Dedifferentiated amniotic fluid mesenchymal stem cell (primary cell): ENCODE results near the gene GJA9.
"Not testable (repeated sequence)": the region's sequence is repeated elsewhere in the genome, so short reads cannot be mapped to it uniquely, and the experiment has no call there.

ENCODE experiments used
- DNase-seq: peaks from one replicate; pipeline ENCODE4 v3.0.0-alpha.2; 2016; ENCODE audit errors: extremely low spot score

The GJA9 gene

DNA sequence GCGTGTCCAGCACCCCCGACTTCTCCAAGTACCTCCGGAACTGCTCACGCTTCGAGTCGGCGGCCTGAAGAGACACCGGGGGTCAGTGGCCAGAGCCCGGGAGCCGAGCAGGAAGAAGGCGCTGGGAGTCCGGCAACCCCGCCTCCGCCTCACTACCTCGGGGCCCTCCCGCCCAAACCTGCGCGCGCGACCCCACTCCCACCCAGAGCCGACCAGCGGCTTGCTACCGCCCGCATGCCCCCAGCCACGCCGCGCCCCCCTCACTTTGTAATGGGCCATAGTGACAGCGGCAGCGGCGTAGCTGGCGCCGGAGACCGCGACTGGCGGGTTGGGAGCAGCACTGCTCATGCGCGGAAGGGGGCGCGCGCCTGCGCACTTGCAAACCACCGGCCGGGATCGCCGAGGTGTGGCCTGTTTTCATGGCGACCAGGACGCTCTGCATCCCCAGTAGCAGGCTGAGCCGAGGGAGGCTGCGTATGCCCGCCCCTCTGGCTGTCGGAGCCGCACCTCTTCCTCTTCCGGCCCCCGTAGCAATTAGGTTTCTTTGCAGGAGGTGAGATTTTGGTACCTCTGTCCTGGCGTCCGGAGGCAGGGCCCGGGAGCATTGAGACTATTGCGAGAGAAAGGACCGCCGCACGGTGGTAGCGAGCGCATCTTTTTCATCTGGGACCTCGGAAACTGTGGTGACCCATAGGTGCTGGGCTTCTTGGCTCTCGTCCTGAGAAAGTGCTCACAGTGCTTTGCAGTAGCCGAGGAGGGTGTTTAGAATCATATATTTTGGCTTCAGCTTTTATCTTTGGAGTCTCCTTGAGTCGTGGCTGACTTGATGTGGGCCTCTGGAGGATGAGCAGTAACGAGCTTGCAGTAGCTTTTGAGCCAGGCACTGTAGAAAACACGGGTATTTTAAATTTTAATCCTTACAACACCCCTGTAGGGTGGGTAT, 8.1 kb downstream of the GJA9 start, which contains the start of gene MYCBP:
TSS of gene MYCBP (minus strand) at position 322 of the 943 bp plus-strand sequence. CDS start at position 279, 43 bp downstream.
- peak; percentile 76 for DNase-seq

DNA sequence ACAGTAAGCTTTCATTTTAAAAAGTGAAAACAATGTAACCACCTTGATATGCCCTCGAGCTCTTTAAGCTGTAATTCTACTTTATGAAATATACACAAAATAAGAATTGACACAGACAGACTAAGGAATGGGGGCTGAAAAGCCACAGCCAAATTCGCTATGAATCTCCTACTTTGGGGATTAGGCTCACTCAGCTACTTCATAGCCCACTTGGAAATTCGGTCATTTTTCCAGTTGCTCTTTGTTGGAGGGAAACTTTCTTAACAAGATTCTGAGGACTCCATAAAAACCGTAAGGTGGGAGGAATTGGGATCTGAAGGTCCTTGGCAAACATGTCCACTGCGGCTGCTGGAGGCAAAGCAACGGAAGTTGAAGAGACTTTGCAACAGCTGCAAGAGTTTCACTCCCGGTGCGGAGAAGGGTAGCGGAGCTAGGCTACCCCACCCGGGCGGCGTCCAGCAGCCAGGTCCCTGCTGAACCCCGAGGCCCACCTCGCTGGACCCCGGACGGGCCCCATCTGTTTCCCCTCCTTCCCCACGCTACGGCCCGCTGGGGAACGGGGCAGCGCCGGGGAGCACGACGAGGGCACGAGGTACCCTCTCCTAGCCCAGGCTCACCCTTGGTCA, 8.9 kb downstream of the GJA9 start:
- no peak for DNase-seq

DNA sequence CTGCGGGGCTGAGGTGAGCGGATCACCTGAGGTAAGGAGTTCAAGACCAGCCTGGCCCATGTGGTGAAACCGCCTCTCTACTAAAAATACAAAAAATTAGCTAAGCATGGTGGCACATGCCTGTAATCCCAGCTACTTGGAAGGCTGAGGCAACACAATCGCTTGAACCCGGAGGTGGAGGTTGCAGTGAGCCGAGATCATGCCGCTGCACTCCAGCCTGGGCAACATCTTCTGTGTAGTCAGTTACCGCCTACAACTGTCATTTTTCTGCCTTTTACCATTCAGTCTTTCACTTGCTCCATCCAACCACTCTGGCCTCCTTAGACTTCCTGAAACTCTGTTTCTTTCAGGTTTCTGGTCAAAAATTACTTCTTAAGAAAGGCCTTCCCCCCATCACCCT, 10.4 kb downstream of the GJA9 start:
- DNase-seq = no peak

DNA sequence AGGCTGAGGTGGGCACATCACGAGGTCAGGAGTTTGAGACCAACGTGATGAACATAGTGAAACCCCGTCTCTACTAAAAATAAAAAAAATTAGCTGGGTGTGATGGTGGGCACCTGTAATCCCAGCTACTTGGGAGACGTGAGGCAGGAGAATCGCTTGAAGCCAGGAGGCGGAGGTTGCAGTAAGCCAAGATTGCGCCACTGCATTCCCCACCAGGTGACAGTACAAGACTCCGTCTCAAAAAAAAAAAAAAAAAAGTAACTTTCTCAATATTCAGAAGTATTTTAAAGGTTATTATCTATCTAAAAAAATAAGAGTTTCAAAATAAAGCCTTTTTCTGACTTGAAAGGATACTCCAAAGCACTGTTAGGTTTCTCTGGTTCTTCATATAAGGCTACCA, 14.2 kb downstream of the GJA9 start:
- no peak for DNase-seq

DNA sequence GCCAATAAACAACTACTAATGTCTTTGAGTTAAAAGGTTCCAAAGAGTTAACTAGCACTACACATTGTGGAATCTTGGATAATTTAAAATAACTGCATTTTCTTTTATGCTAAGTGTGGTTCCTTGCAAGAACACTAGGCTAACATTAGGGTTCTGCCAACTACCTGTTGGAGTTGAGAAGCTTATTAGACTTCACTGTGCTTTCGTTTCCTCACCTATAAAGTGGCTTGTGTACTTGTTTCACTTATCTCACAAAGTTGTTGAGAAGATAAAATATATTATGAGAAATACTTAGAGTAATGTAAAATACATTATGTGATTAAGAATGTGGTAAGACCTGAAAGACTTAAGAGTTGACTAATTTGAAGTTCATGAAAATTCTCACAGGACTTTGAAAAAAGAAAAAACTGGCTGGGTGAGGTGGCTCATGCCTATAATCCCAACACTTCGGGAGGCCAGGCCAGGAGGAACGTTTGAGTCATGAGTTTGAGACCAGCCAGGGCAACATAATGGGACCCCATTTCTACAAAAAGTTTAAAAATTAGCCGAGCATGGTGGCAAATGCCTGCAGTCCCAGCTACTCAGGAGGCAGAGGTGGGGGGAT, 16.2 kb downstream of the GJA9 start:
- no peak for DNase-seq

DNA sequence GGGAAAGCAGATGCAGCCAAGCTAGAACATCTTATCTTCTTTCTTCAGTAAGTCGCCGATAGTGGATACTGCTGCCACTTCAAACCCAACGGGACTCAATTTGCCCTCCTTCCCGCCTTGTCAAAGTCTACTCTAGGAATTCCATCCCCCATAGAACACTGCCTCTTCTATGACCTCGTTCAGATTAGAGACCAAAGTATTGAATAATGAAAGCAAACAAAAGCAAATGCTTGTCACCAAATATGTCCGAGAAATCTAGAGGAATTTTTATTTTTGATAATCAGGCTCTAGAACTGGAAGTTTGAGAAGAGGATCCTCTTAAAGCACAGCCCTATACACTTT, 21.0 kb downstream of the GJA9 start:
- no peak for DNase-seq

DNA sequence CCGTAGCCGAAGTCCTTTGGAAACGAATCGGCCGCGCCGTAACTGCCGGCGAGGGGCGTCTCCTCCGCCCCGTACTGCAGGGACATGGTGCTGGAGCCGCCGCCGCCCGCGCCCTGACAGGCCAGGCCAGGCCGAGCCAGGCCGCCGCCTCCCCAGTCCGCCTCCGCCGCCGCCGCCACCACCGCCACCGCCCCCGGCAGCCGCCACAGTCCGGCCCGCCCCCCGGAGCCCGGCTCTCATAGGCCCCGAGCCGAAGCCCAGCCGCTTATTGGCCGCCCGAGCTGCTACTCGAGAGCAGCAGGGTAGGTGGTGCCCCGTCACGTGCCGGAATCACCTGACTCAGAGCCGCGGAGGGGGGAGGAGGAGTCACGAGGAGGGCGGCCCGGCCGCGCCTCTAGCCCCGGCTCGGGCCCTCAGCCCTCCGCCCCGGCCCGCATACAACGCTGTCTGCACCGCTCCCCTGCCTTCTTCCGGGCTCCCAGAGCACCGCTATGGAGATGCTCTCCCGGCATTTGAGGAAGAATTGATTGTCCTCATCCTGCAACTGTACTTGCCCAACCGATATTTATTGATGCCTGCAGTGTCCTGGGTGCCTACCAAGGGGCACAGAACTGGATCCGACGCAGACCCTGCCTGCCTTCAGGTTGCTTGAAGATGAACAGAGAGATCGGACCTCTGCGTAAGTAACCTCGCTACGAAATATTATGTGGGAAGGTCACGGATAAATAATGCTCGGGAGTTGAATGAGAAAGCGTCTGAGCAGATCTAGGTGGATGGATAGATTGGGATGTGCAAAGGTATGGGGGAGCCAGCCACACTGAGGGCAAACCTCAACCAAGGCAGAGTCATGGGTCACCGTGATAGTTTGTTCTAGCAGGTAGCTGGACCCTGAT, 21.6 kb downstream of the GJA9 start, which contains the start of gene RRAGC:
TSS of gene RRAGC (minus strand) at position 212 of the 893 bp plus-strand sequence. CDS start at position 86, 126 bp downstream.
- DNase-seq = peak; percentile 98

DNA sequence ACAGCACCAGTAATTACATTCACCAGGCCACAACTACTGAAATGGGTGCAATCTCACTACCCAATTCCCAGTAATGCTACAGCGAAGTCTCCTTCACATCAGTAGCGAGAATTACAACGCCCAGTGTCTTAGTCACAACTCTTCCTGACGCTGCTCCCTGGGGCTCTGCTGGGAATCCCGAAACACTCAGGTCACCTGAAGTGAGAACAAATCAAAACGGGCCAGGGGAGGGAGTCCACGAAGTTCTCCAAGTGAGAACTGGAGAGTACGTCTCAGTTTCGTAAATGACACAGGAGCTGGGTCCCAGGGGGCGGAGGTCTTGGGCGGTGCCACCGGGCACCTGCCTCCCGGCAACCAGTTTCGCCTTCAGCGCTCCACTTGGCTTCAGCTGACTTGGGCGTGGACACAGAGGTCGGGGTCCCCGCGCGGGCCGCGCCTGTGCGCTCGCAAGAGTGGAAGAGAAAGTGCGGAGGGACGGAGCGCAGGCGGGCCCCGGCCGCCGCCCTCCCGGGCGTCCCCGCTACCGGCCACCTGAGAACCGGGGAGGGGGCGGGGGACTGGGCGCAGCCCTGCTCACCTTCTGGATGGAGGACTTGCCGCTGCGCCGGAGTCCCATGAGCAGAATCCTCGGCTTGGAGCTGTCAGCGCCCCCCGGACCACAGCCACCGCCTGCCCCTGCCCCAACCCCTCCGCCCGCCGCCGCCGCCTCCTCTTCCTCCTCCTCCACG, 22.4 kb downstream of the GJA9 start:
- DNase-seq = peak; percentile 45

DNA sequence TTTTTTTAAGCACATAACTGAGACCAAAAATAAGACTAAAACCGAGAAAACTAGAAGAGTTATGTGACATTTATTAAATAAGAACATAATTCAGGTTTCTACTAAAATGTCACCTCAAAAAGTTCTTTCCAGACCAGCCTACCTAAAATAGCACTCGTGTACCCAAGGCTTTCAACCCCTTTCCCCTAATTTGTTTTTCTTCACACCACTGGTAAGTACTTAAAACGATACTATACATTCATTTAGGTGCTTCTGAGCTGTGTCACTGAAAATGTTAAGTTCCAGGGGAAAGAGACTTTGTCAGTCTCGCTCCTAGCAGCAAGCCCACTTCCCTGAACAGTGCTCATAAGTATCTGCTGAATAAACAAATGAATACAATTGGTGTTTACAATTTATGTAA, 28.6 kb downstream of the GJA9 start:
- DNase-seq = no peak

DNA sequence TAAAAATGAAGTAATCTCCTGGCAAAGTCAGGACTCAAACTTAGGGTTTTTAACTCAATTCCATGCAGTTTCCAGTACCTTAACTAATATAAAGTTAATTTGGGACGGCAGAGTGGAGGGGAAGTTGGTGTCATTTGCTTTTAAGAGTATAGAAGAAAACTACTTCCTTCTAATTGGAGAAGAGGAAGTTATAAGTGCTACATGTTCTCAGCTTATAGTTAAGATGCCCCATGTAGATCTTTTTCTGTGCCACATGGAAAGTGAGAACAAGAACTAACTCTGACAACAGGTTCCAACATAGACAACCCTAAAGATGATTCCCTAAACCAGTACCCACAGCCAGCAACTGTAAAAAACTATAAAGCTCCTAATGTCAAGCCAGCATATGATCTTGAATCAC, 33.3 kb downstream of the GJA9 start:
- DNase-seq = no peak

DNA sequence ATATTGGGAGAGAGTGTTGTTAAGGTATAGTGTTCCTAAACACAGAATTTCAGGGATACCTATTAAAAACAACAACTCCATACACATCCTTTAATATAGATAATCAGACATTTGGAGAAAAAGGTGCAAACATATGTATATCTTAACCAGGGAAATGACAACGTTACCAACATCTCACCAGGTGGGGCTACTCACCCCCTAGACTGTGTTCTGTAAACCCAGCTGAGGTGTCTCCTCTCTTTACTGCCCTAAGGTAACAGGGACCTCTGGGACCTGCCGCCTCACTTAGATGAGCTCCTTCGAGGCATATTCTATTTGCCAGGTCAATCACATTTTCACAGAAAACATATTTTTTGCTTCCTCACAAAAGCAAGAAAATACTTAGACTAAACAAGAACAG, 35.2 kb downstream of the GJA9 start:
- no peak for DNase-seq

DNA sequence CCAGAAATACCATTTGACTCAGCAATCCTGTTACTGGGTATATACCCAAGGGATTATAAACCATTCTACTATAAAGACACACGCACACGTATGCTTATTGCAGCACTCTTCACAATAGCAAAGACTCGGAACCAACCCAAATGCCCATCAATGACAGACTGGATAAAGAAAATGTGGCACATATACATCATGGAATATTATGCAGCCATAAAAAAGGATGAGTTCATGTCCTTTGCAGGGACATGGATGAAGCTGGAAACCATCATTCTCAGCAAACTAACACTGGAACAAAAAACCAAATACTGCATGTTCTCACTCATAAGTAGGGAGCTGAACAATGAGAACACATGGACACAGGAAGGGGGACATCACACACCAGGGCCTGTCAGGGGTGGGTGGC, 36.3 kb downstream of the GJA9 start:
- DNase-seq = not testable (repeated sequence)

DNA sequence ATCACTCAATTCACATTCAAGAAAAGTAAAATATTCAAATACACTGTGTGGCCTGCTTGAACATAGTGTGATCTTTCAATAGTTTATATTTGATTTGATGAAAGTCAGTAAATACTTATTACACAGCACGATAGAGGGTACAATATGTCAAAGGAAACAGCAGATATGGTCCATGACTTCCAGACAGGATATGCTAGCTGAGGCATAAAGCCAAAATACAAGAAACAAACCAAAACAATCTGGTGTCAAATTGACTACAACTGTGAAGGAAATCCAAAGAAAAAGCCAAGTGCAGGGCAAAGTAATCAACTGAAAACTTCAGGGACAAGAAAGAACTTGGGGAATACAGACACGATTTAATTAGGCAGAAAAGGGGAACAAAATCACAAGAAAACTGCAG, 41.1 kb downstream of the GJA9 start:
- DNase-seq = no peak

DNA sequence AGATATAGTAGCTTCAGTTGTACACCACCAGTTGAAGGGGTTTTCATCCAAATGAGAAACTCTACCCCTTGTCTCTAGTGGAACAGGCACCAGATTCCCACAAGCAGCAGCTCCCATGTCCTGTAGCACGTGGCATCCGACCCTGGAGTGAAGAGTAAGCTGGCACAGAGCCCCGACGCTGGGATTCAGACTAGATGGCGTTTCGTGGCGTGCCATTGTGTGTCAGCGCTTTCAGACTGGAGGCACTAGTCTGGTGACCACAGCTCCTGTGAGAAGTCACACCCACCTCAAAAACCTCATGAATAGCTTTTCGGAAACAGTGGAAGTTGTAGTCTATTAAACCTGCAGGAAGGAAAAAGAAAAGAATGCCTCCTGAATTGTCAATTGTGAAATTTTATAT, 42.0 kb downstream of the GJA9 start:
- no peak for DNase-seq

DNA sequence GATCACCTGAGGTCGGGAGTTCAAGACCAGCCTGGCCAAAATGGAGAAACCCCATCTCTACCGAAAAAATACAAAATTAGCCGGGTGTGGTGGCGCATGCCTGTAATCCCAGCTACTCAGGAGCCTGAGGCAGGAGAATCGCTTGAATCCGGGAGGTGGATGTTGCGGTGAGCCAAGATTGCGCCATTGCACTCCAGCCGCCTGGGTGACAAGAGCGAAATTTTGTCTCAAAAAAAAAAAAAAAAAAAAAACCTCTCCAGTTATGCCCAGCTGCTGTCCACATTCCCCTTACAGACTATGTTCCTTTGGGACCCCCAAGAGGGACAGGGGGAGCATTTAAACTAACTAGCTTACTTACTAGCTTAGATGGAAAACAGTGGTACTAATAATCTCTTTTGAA, 45.1 kb downstream of the GJA9 start:
- DNase-seq = not testable (repeated sequence)

DNA sequence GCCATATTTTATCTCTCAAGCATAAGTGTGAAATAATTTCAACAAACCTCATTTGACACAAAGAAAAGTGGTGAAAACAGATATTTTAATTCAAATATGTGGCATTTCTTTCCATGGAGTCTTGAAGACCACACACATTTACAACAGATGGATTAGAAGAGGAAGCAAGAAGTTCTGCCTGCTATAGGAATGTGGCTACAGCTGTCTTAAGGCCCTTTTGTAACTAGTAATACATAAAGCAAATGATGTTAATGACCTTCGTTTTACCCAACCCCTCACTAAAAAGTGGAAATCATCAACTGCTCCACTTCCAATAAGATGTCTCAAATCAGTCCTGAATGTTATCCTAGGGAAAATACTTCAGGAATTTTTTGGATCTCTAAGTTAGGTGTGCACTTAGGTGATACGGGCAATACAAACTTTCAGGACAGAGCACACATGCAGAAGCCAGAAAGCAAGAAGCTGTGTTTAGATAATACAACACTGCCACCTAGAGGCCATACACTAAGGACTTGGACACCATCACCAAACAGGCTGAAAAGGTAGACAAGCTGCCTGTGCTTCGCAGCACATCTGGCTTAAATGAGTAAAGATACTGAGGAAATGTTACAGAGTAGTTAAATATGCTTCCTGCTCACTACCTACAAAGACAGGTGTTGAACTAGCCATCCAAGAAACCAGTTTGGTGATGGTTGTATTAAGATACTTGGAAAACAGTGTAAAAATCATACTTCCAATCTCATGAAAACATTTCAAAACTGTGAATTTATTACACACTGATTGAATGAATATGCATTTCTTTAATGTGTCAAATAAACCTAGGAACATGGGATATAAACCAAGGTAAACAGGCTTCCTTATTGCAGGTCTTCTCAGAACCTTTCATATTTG, 46.2 kb downstream of the GJA9 start:
- DNase-seq = peak; percentile 84

DNA sequence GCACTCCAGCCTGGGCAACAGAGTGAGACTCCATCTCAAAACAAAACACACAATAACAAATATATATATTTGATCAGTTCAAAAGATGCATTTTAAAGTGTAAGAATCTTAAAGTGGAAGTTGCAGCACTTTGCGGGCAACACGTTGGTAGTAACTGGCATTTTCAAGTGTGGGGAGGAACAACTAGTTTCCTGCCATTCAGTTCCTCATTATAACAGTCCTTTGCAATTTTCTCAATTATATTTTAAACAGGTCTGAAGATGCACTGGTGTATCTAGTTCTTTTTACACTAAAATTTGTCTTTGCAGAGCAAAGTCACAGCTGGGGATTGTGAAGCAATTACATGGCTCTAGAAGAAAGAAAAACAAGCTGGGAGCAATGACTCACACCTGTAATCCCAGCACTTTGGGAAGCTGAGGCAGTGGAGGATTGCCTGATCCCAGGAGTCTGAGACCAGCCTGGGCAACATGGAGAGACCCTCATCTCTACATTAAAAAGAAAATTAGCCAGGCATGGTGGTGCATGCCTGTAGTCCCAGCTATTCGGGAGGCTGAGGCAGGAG, 47.1 kb downstream of the GJA9 start:
- no peak for DNase-seq

DNA sequence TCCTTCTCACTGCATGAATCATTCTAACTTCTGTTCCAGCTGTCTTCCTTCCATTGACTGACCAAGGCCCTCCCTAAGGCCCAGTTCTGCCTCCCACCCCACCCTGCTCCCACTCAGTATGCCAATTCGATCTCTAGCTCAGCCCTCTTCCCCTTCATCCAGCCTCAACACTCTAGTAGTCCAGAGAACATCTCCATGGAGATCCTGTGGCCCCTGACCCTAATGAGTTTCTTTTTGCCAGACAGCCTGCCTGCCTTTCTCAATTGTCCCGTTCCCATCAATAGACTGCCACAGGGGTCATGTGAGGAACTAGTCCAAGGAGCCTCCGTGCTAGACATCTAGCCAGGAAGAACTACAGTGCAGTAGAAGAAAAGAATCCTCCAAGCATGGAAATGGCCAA, 48.2 kb downstream of the GJA9 start:
- no peak for DNase-seq

DNA sequence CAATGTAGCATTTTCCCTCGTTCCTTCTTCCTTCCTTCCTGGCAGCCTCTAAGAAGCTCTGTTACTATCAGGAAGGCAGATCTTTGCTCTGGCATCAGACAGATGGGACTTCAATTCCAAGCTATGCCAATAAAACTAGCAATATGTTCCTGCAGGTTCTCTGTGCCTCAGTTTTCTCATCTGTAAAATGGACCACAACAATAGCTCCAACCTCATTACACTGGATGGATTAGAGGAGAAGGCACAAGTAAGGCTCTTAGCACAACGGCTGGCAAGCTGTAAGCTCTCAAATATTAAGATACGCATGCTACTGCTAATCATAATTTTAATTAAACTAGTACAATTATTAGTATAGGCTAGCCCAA, 49.0 kb downstream of the GJA9 start:
- no peak for DNase-seq
